ENCODE measurements around the gene TIMP2.

Gene TIMP2

DNA sequence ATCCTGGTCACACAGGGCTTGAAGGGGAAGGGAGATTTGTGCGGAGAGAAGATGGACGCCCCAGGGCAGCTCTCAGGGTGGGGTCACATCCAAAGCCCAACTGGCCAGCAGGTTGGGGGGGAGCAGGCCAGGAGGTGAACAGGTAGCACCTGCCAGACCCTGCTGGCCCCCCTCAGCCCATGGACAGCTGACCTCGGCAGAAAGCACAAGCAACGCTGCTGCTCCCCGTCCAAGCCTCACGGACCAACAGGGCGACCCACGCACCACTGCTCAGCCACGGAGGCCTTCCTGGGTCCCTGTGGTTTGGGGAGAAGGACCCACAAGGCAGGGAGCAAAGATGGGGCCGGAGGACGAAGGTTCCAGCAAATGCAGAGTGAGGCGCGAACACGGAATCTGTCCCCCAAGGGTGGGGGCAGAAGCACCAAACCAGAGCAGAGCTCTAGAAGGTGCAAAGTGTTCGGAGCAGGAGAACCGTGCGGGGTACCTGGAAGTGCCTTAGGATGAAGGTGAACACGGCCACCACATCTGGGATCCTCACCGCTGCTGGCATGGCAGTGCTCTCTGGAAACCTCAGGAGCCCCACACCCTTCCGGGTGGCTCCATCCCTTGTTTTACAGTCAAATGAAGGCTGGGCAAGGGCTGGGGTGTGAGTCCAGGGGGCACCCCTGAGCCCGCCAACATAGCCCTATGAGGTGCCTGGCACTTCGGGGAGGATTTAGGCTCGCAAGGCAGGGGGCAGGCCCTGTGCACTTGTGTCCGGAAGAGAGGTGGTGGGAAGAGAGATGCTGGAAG, 40.1 kb downstream of the TIMP2 start:
- Mint-ChIP-seq H3K27ac (peak overlapping the region; percentile 64 to 90 (median 88)), H3K27me3 (ENCODE audit: low read depth) (peaks cover 3% of the 10 kb centered on the region), H3K4me3 (no peak overlapping the region), H3K36me3 (ENCODE audit: low read depth) (peaks cover 11% of the 10 kb centered on the region), H3K4me1 (peaks cover 71% of the 10 kb centered on the region), H3K9me3 (no peaks in the 10 kb centered on the region)
- TF ChIP-seq, protein P1, sequence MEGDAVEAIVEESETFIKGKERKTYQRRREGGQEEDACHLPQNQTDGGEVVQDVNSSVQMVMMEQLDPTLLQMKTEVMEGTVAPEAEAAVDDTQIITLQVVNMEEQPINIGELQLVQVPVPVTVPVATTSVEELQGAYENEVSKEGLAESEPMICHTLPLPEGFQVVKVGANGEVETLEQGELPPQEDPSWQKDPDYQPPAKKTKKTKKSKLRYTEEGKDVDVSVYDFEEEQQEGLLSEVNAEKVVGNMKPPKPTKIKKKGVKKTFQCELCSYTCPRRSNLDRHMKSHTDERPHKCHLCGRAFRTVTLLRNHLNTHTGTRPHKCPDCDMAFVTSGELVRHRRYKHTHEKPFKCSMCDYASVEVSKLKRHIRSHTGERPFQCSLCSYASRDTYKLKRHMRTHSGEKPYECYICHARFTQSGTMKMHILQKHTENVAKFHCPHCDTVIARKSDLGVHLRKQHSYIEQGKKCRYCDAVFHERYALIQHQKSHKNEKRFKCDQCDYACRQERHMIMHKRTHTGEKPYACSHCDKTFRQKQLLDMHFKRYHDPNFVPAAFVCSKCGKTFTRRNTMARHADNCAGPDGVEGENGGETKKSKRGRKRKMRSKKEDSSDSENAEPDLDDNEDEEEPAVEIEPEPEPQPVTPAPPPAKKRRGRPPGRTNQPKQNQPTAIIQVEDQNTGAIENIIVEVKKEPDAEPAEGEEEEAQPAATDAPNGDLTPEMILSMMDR (IDR thresholded peaks at IDR 0.05; ENCODE audit: unreplicated experiment in 3 of 3), result no peak

DNA sequence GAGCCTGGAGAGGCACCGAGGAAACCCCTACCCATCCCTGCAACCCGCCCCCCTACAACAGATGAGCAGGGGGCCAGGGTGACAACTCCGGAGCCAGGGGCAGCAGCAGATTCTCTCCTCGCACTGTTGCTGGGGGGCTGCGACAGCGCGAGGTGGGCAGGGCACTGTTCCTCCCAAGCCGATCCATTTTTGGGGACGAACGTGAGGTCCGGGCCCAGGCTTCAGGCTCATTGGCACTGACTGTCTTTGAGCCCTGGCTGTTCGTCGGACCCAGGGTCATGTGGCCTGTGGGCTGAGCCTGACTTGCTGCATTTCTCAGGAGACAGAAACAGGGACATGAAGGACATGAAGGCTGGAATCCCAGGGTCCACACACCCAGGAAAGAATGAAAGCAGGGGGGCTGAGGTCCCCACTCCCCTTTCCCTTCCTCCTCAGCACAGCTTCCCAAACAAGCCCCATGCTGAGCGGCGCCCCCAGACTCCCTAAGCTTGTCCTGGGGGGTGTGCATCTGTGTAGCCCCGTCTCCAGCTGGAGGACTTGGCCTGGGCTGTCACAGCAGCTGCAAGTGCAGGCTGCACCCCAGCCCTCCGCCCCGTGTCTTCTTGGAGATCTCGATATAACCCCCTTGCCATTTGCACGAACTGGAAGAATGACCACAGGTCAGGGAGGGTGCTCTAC, 40.9 kb downstream of the TIMP2 start:
- peaks cover 8% of the 10 kb centered on the region for H3K36me3 Mint-ChIP-seq (ENCODE audit: low read depth)
- H3K4me3 Mint-ChIP-seq, result peak overlapping the region in 1 of 3 experiments; percentile 63
- H3K4me1 Mint-ChIP-seq, result peaks cover 74% of the 10 kb centered on the region
- TF ChIP-seq, protein P1 (IDR thresholded peaks at IDR 0.05; ENCODE audit: unreplicated experiment in 3 of 3), result no peak
- peak overlapping the region; percentile 88 to 92 (median 90) for H3K27ac Mint-ChIP-seq
- no peaks in the 10 kb centered on the region for H3K9me3 Mint-ChIP-seq
- peaks cover 3% of the 10 kb centered on the region for H3K27me3 Mint-ChIP-seq (ENCODE audit: low read depth)

DNA sequence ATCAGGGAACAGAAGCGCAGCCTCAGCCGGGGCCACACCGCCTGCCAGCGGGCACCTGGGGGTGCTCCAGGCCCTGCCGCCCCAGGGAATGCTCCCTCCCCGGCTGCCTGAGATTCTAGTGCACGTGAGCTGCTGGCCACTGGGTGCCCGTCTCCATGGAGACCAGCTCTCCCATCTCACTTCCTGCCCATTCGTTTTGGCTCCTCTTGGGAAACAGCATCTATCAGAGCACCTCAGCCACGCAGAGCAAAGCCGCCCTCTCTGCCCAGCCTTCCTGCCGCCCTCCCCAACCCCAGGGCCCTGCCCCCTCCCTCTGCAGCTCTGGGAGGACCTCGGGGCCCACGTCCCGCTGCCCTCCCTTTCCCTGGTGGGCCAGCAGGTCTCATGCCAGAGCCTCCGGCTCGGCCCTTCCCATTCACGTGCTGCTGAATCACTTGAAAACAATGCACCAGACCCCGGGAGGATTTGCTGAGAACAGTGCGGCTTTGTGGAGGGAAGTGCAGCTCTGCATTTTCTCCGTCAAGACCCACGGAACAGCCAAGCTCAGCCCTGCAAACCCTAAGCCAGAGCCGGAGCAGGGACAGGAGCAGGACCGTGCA, 41.6 kb downstream of the TIMP2 start:
- Mint-ChIP-seq H3K27me3 (ENCODE audit: low read depth) (peaks cover 3% of the 10 kb centered on the region), H3K9me3 (no peaks in the 10 kb centered on the region), H3K4me3 (peak overlapping the region; percentile 21 to 63 (median 59)), H3K27ac (peak overlapping the region; percentile 88 to 92 (median 90)), H3K4me1 (peaks cover 74% of the 10 kb centered on the region), H3K36me3 (ENCODE audit: low read depth) (peaks cover 1% of the 10 kb centered on the region)
- TF ChIP-seq, protein P1 (IDR thresholded peaks at IDR 0.05; ENCODE audit: unreplicated experiment in 3 of 3), result no peak

DNA sequence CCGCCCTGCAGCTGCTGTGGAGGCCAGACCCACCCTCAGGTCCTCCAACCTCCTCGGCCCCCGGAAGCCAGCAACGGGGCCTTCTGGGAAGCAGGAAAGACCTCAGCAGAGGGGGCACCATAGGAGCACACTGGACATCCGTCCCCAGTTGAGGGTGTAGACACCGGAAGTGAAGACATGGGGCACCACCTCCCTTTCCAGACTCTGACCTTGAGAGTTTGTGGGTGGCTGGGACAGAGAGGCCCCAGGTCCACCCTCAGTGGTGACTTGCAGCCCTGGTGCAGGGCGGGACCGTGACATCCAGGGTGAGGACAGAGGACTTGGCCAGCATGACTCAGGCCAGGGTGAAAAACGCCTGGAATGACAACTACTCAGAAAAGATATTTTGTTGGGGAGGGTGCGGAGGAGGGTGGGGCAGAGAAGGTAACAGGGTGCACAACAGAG, 42.1 kb downstream of the TIMP2 start:
- TF ChIP-seq, protein P1 (IDR thresholded peaks at IDR 0.05; ENCODE audit: unreplicated experiment in 3 of 3), result no peak
- Mint-ChIP-seq H3K27ac (peak overlapping the region; percentile 88 to 92 (median 90)), H3K4me3 (peak overlapping the region; percentile 40 to 68 (median 53)), H3K36me3 (ENCODE audit: low read depth) (no peaks in the 10 kb centered on the region), H3K27me3 (ENCODE audit: low read depth) (peaks cover 3% of the 10 kb centered on the region), H3K4me1 (peaks cover 74% of the 10 kb centered on the region), H3K9me3 (no peaks in the 10 kb centered on the region)

DNA sequence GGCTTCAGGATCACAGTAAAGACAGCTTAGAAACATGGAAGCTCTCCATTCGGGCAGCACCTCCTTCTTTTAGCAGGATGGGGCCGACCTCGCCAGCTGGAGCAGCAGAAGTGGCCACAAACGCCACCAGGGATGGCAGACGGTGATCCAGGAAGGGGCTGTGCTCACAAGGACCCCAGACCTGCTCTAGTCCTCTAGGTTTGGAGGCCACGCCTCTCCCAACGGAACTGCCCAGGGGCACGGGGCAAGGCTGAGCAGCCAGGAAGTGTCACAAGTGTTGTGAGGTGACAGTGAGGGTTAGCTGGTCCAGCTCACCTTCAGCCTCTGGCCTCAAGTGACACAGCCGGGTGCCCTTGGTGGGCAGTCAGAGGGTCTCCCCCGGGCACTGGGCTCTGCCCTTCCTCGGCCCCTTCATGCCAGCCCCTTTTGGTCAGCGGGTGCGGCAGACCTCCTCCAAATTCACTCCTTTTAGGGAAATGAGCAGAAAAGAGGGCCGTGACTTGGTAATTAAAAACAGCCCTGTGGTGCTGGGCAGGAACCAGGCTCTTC, 42.6 kb downstream of the TIMP2 start:
- Mint-ChIP-seq H3K4me3 (peak overlapping the region; percentile 21 to 68 (median 40)), H3K27me3 (ENCODE audit: low read depth) (peaks cover 3% of the 10 kb centered on the region), H3K9me3 (no peaks in the 10 kb centered on the region), H3K4me1 (peaks cover 73% of the 10 kb centered on the region), H3K27ac (peak overlapping the region; percentile 88 to 92 (median 90)), H3K36me3 (ENCODE audit: low read depth) (no peaks in the 10 kb centered on the region)
- TF ChIP-seq, protein P1 (IDR thresholded peaks at IDR 0.05; ENCODE audit: unreplicated experiment in 3 of 3), result no peak
